Fibroblast of lung (primary cell): ENCODE measurements around the gene GHR. TPM values are rescaled to one million over a fixed set of nuclear protein-coding genes. Genes with fewer than 3 reads are reported as not detected.

ENCODE experiments used
- DNase-seq, 2 donors: peaks; one replicate each; pipeline versions ENCODE4 v3.0.0 to v3.0.0-alpha.2; 2010; ENCODE audit warnings: low read depth in 2 of 2
- H2AFZ ChIP-seq: 2 replicates; pipeline ENCODE4 v1.5.1; 2012; ENCODE audit warnings: low read length, control low read depth, inconsistent platforms
- H3K27ac ChIP-seq: 2 replicates; pipeline ENCODE4 v1.5.1; 2011; ENCODE audit warnings: low read length, control low read depth; ENCODE audit not compliant: insufficient read depth
- H3K27me3 ChIP-seq: 2 replicates; pipeline ENCODE4 v1.5.1; 2011; ENCODE audit warnings: mild to moderate bottlenecking, low read length; ENCODE audit not compliant: control insufficient read depth, insufficient read depth
- H3K36me3 ChIP-seq: 2 replicates; pipeline ENCODE4 v1.5.1; 2011; ENCODE audit warnings: low read length; ENCODE audit not compliant: control insufficient read depth, insufficient read depth
- H3K4me1 ChIP-seq: 2 replicates; pipeline ENCODE4 v1.5.1; 2011; ENCODE audit warnings: low read length; ENCODE audit not compliant: control insufficient read depth, insufficient read depth; ENCODE audit errors: extremely low read depth
- H3K4me2 ChIP-seq: 2 replicates; pipeline ENCODE4 v1.5.1; 2011; ENCODE audit warnings: low read length, control low read depth; ENCODE audit not compliant: insufficient read depth; ENCODE audit errors: extremely low read depth
- H3K4me3 ChIP-seq, 4 experiments: fragments of 200-600 bp in 1 of 4; sonication (generic) in 1 of 4; replicated peaks in 1 of 4; 2 replicates each; pipeline ENCODE4 v1.5.1; 2011 to 2016; ENCODE audit warnings: low read length in 4 of 4, low read depth in 3 of 4, mild to moderate bottlenecking in 3 of 4, control low read depth in 2 of 4, inconsistent platforms in 1 of 4, mixed read lengths in 1 of 4; ENCODE audit not compliant: insufficient read depth in 1 of 4; ENCODE audit errors: control extremely low read depth in 1 of 4
- H3K79me2 ChIP-seq: 2 replicates; pipeline ENCODE4 v1.5.1; 2012; ENCODE audit warnings: mild to moderate bottlenecking, low read length, inconsistent platforms; ENCODE audit not compliant: control insufficient read depth, insufficient read depth
- H3K9ac ChIP-seq: 2 replicates; pipeline ENCODE4 v1.5.1; 2011; ENCODE audit warnings: mild to moderate bottlenecking, low read length, control low read depth; ENCODE audit not compliant: insufficient read depth
- H3K9me3 ChIP-seq: 2 replicates; pipeline ENCODE4 v1.5.1; 2012; ENCODE audit warnings: low read depth, low read length; ENCODE audit not compliant: control insufficient read depth, insufficient read depth
- H4K20me1 ChIP-seq: 2 replicates; pipeline ENCODE4 v1.5.1; 2011; ENCODE audit warnings: low read length; ENCODE audit not compliant: control insufficient read depth, insufficient read depth; ENCODE audit errors: extremely low read depth
- EZH2 ChIP-seq: IDR thresholded peaks from 2 replicates; pipeline ENCODE4 v1.5.1; 2012; ENCODE audit warnings: low read length, control low read depth, mild to moderate bottlenecking; ENCODE audit errors: missing control alignments
- polyA plus RNA-seq, 2 donors: library from polyadenylated mRNA; depleted of rRNA in 1 of 2; stranded (reverse) in 1 of 2; unstranded in 1 of 2; fragments of >200 nt; gene quantifications; 2 replicates each; pipeline ENCODE4 v1.2.1, GENCODE V29; 2011 to 2012; ENCODE audit warnings: missing spikeins in 1 of 2
- total RNA-seq: library from RNA; depleted of rRNA; stranded (reverse); fragments of >200 nt; gene quantifications from 2 replicates; pipeline ENCODE4 v1.2.1, GENCODE V29; 2014
- TF ChIP-seq, protein P1 (sequence below), 2 donors: IDR thresholded peaks in 1 of 2; conservative IDR thresholded peaks in 1 of 2; 1 replicate in 1 of 2; 2 replicates in 1 of 2; pipeline ENCODE4 v1.5.1; 2011 to 2012; ENCODE audit warnings: low read length in 2 of 2, control low read depth in 1 of 2, inconsistent platforms in 1 of 2, low read depth in 1 of 2, mild to moderate bottlenecking in 1 of 2

GHR gene
- total and polyA plus RNA-seq, 2 donors (not counting 1 experiment from before 2014, with no cell fraction given): 2.3 to 2.4 TPM

DNA sequence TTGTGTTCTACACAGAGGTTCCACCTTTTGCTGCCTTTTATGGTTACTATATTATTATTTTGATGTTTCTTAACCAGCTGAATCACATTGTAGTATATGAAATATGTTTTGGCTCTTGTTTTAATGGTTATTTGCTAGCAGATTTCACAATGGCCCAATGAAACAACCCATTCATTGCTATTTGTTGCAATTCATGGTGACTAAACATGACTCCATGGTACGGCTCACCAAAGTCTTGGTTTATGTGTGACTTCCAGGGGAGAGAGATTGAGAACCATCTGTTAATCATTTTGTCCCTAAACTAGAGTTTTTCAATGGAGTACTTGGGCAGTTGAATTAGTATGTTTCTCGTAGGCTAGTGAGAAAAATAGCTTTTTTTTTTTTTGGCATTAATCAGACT, 108.4 kb downstream of the GHR start:
- H4K20me1 ChIP-seq: no peaks in the 10 kb centered on the region
- no peaks in the 10 kb centered on the region for H3K36me3 ChIP-seq
- no peak overlapping the region for H3K4me2 ChIP-seq
- no peaks in the 10 kb centered on the region for H3K9me3 ChIP-seq
- no peak overlapping the region for H2AFZ ChIP-seq
- H3K27me3 ChIP-seq: no peaks in the 10 kb centered on the region
- no peaks in the 10 kb centered on the region for H3K4me1 ChIP-seq
- no peaks in the 10 kb centered on the region for H3K79me2 ChIP-seq
- no peak overlapping the region for H3K9ac ChIP-seq
- no peak overlapping the region for H3K4me3 ChIP-seq
- peak in 1 of 2 donors; percentile 57 for DNase-seq
- H3K27ac ChIP-seq: no peak overlapping the region
- TF ChIP-seq, protein P1, sequence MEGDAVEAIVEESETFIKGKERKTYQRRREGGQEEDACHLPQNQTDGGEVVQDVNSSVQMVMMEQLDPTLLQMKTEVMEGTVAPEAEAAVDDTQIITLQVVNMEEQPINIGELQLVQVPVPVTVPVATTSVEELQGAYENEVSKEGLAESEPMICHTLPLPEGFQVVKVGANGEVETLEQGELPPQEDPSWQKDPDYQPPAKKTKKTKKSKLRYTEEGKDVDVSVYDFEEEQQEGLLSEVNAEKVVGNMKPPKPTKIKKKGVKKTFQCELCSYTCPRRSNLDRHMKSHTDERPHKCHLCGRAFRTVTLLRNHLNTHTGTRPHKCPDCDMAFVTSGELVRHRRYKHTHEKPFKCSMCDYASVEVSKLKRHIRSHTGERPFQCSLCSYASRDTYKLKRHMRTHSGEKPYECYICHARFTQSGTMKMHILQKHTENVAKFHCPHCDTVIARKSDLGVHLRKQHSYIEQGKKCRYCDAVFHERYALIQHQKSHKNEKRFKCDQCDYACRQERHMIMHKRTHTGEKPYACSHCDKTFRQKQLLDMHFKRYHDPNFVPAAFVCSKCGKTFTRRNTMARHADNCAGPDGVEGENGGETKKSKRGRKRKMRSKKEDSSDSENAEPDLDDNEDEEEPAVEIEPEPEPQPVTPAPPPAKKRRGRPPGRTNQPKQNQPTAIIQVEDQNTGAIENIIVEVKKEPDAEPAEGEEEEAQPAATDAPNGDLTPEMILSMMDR (conservative IDR thresholded peaks at IDR 0.05 in 1 of 2, IDR thresholded peaks at IDR 0.05 in 1 of 2; ENCODE audit: low read depth in 1 of 2, low read length in 2 of 2): no peak
- no peak for TF ChIP-seq EZH2

DNA sequence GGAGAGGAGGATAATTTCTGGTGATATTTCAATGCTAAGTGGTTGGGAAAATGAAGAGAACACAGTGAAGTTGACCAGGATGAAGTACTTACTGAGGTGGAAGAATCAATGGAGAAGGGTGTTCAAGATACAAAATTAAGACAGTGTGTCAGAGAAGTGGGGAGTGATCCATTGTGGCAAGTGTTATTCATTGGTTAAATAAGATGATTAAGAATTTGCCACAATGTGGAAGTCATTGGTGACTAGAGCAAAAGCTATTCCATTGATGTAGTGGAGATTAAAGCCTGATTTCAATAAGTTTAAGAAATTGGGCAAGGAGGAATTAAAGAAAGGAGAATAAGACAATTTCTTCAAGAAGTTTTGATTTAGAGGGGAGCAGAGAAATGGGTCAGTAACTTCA, 118.9 kb downstream of the GHR start:
- no peaks in the 10 kb centered on the region for H3K27me3 ChIP-seq
- no peak for DNase-seq
- H3K79me2 ChIP-seq: no peaks in the 10 kb centered on the region
- no peak overlapping the region for H3K27ac ChIP-seq
- no peak overlapping the region for H3K9ac ChIP-seq
- no peak overlapping the region for H3K4me3 ChIP-seq
- no peaks in the 10 kb centered on the region for H3K36me3 ChIP-seq
- H4K20me1 ChIP-seq: no peaks in the 10 kb centered on the region
- no peaks in the 10 kb centered on the region for H3K9me3 ChIP-seq
- no peak for TF ChIP-seq EZH2
- TF ChIP-seq, protein P1 (conservative IDR thresholded peaks at IDR 0.05 in 1 of 2, IDR thresholded peaks at IDR 0.05 in 1 of 2; ENCODE audit: low read depth in 1 of 2, low read length in 2 of 2): no peak
- H2AFZ ChIP-seq: no peak overlapping the region
- H3K4me2 ChIP-seq: no peak overlapping the region
- no peaks in the 10 kb centered on the region for H3K4me1 ChIP-seq

- no peak for DNase-seq
- Histone ChIP-seq H3K27me3 (no peaks in the 10 kb centered on the region), H3K9me3 (no peaks in the 10 kb centered on the region), H3K4me2 (no peak overlapping the region), H3K79me2 (no peaks in the 10 kb centered on the region), H4K20me1 (no peaks in the 10 kb centered on the region), H3K9ac (no peak overlapping the region), H3K27ac (no peak overlapping the region), H2AFZ (no peak overlapping the region), H3K4me1 (no peaks in the 10 kb centered on the region), H3K36me3 (no peaks in the 10 kb centered on the region), H3K4me3 (no peak overlapping the region)
- TF ChIP-seq, protein P1 (conservative IDR thresholded peaks at IDR 0.05 in 1 of 2, IDR thresholded peaks at IDR 0.05 in 1 of 2; ENCODE audit: low read depth in 1 of 2, low read length in 2 of 2): no peak
- no peak for TF ChIP-seq EZH2
Observed at GRCh38 chr5:42543774-42544173, 120.5 kb downstream of the GHR start.
